Measurements from ENCODE around the gene TRIM37. TPM values are rescaled to one million over a fixed set of nuclear protein-coding genes. Genes with fewer than 3 reads are reported as not detected.

The TRIM37 gene
- total RNA-seq, 1 donor from 2014 or later = 43.9 TPM

DNA sequence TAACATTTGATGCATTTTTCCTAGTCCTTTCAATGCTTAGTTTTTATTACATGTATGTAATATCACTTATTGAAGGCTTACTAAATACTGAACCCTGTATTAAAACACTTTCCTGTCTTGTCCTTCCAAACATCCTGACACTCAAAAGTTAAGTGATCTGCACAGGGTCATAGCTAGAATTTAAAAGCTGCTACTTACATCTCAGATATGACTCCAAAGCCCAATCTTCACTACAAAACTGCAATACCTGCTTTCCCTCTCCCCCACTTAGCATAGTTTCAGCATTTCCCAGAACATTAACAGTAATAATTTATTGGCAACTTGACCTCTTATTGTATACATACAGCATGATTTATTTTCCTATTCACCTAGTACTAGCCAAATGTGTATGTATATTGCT is 4.3 kb upstream of the TRIM37 start:
- Mint-ChIP-seq H3K36me3 (ENCODE audit: low read depth) (peaks cover 6% of the 10 kb centered on the region), H3K27me3 (ENCODE audit: low read depth) (no peaks in the 10 kb centered on the region), H3K4me1 (ENCODE audit: low read depth) (peaks cover 7% of the 10 kb centered on the region), H3K27ac (ENCODE audit: unreplicated experiment) (no peak overlapping the region), H3K4me3 (ENCODE audit: unreplicated experiment) (no peak overlapping the region), H3K9me3 (ENCODE audit: low read depth) (no peaks in the 10 kb centered on the region)
- TF ChIP-seq, protein P1, sequence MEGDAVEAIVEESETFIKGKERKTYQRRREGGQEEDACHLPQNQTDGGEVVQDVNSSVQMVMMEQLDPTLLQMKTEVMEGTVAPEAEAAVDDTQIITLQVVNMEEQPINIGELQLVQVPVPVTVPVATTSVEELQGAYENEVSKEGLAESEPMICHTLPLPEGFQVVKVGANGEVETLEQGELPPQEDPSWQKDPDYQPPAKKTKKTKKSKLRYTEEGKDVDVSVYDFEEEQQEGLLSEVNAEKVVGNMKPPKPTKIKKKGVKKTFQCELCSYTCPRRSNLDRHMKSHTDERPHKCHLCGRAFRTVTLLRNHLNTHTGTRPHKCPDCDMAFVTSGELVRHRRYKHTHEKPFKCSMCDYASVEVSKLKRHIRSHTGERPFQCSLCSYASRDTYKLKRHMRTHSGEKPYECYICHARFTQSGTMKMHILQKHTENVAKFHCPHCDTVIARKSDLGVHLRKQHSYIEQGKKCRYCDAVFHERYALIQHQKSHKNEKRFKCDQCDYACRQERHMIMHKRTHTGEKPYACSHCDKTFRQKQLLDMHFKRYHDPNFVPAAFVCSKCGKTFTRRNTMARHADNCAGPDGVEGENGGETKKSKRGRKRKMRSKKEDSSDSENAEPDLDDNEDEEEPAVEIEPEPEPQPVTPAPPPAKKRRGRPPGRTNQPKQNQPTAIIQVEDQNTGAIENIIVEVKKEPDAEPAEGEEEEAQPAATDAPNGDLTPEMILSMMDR (IDR thresholded peaks at IDR 0.05) = no peak
- no peak for DNase-seq (ENCODE audit: low spot score)

DNA sequence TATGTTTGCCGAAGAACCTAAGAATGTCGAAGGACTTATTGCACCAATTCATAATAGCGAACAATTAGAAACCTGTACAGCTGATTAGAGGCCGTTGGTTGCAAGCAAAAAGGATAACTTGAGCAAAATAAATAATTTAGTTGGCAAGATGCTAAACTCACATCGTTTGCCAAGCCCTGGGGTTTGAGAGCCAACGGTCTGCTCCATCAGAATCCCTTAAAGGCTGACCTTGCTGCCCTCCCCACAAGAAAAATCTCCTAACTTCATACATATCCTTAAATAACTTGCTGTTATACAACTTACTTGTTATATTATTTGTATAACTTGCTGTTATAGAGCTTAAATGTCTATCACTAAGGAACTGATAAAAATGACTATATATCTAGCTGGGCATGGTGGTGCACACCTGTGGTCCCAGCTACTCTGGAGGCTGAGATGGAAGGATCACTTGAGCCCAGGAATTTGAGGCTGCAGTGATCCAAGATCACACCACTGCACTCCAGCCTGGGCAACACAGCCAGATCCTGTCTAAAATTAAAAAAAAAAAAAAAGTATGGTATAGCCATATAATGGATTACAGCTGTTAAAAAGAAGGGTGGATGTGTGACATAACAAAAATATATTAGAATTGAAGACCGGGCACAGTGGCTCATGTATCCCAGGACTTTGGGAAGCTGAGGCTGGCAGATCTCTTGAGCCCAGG is 1.9 kb upstream of the TRIM37 start:
- Mint-ChIP-seq H3K4me3 (ENCODE audit: unreplicated experiment) (no peak overlapping the region), H3K4me1 (ENCODE audit: low read depth) (peaks cover 28% of the 10 kb centered on the region), H3K27ac (ENCODE audit: unreplicated experiment) (peak overlapping the region; percentile 49), H3K9me3 (ENCODE audit: low read depth) (no peaks in the 10 kb centered on the region), H3K36me3 (ENCODE audit: low read depth) (peaks cover 7% of the 10 kb centered on the region), H3K27me3 (ENCODE audit: low read depth) (no peaks in the 10 kb centered on the region)
- TF ChIP-seq, protein P1 (IDR thresholded peaks at IDR 0.05) = no peak
- DNase-seq (ENCODE audit: low spot score) = no peak

DNA sequence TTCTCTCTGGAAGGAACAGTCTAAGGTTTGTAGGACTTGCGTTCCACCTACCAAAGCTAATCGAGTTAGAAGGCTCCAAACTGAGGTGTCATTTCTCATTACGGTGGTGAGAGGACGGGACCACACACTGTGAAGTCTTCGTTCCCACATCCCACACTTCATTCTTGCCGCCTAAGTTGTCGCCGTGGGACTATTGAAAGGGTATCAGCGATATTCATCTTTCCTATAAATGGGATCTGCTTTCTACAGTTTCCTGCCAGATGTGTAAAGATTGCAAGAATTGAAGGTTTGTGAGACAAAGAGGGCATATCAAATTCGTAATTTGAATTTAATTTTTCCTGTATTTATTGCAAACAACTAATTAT is 608 bp upstream of the TRIM37 start:
- TF ChIP-seq, protein P1 (IDR thresholded peaks at IDR 0.05) = no peak
- no peak for DNase-seq (ENCODE audit: low spot score)
- Mint-ChIP-seq H3K4me3 (ENCODE audit: unreplicated experiment) (peak overlapping the region; percentile 96), H3K4me1 (ENCODE audit: low read depth) (peaks cover 31% of the 10 kb centered on the region), H3K27me3 (ENCODE audit: low read depth) (no peaks in the 10 kb centered on the region), H3K27ac (ENCODE audit: unreplicated experiment) (peak overlapping the region; percentile 97), H3K9me3 (ENCODE audit: low read depth) (no peaks in the 10 kb centered on the region), H3K36me3 (ENCODE audit: low read depth) (peaks cover 7% of the 10 kb centered on the region)

DNA sequence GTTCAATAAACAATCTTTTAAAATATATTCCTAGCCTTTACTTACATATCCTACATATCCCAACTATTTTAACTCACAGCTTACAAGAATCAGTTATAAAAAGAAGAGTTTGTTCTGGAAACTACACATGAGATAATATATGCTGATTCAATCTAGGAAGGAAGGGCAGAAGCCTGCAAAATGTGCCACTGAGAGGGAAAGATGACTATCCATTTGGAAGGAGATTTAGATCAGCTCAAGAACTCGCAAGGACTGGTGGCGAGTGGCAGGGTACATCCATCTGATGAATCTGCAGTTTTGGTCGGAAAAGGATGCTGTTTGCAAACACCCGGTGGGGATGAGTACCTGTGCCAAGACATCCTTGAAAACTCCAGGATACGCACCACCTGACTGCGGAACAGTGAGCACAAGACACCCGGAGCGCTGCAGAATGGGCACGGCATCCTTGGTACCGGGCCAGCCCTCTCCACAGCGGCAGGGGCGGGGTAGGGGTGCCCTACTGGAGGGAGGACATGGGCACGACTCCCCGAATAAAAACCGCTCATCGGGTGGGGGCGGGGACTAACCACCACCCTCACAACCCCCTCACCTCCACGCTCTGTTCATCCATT is 723 bp downstream of the TRIM37 start:
- DNase-seq (ENCODE audit: low spot score) = no peak
- Mint-ChIP-seq H3K27me3 (ENCODE audit: low read depth) (no peaks in the 10 kb centered on the region), H3K4me1 (ENCODE audit: low read depth) (peaks cover 34% of the 10 kb centered on the region), H3K4me3 (ENCODE audit: unreplicated experiment) (peak overlapping the region; percentile 96), H3K36me3 (ENCODE audit: low read depth) (peaks cover 3% of the 10 kb centered on the region), H3K27ac (ENCODE audit: unreplicated experiment) (peak overlapping the region; percentile 97), H3K9me3 (ENCODE audit: low read depth) (no peaks in the 10 kb centered on the region)
- TF ChIP-seq, protein P1 (IDR thresholded peaks at IDR 0.05) = no peak

DNA sequence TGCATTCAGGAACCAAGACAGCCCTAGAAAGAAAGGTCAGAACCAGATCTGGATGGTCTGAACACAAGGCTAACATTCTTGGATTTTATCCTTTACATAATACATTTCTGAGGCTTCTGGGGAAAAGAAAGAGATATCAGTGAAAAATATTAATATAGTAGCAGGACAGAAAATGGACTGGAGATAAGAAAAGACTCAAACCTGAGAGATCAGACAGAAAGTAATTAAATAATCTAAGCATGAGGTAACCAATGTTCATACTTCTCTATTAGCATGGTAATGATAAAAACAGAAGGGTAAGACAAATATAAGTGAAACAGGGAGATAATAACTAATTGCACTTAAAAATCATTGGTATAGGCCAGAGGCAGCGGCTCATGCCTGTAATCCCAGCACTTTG is 5.5 kb downstream of the TRIM37 start:
- Mint-ChIP-seq H3K9me3 (ENCODE audit: low read depth) (peaks cover 4% of the 10 kb centered on the region), H3K36me3 (ENCODE audit: low read depth) (peaks cover 20% of the 10 kb centered on the region), H3K4me3 (ENCODE audit: unreplicated experiment) (no peak overlapping the region), H3K4me1 (ENCODE audit: low read depth) (peaks cover 36% of the 10 kb centered on the region), H3K27me3 (ENCODE audit: low read depth) (no peaks in the 10 kb centered on the region), H3K27ac (ENCODE audit: unreplicated experiment) (no peak overlapping the region)
- DNase-seq (ENCODE audit: low spot score) = no peak
- TF ChIP-seq, protein P1 (IDR thresholded peaks at IDR 0.05) = no peak
